Fibroblast of skin of scalp (primary cell): ENCODE results near the gene ADORA3. TPM values are rescaled to one million over a fixed set of nuclear protein-coding genes. Genes with fewer than 3 reads are reported as not detected.
"Not testable (repeated sequence)": the region's sequence is repeated elsewhere in the genome, so short reads cannot be mapped to it uniquely, and the experiment has no call there.

Experiments used
- DNase-seq: peaks from one replicate; pipeline ENCODE4 v3.0.0-alpha.2; 2013
- polyA plus RNA-seq, 2 experiments: library from polyadenylated mRNA; unstranded; fragments of 120-200 nt; gene quantifications; one replicate each; pipeline ENCODE4 v1.2.1, GENCODE V29; 2013; ENCODE audit not compliant: insufficient read length in 2 of 2

The ADORA3 gene
- not detected for polyA plus RNA-seq (2013, experiment 1 of 2; ENCODE audit: insufficient read length)
- not detected for polyA plus RNA-seq (2013, experiment 2 of 2; ENCODE audit: insufficient read length)

GRCh38 chr1:111503585-111504060 lies at the start of gene ADORA3, which contains the start of gene TMIGD3:
Gene ADORA3, minus strand, starts transcription at chr1:111503633. Its CDS starts 279 bp downstream, at chr1:111503354.
Gene TMIGD3, minus strand, starts transcription at chr1:111503633. Its CDS starts 279 bp downstream, at chr1:111503354.
- no peak for DNase-seq

- peak; percentile 81 for DNase-seq
These were observed 49.8 kb upstream of the ADORA3 start for GRCh38 chr1:111553196-111553595.

- DNase-seq = no peak
These were observed 49.2 kb upstream of the ADORA3 start for GRCh38 chr1:111552587-111552986.

GRCh38 chr1:111551623-111552411 lies 48.4 kb upstream of the ADORA3 start:
- DNase-seq = no peak

GRCh38 chr1:111547786-111548185 lies 44.4 kb upstream of the ADORA3 start:
- not testable (repeated sequence) for DNase-seq

GRCh38 chr1:111542187-111542586 lies 38.8 kb upstream of the ADORA3 start:
- DNase-seq = no peak

GRCh38 chr1:111541721-111542120 lies 38.3 kb upstream of the ADORA3 start:
- peak; percentile 38 for DNase-seq

- no peak for DNase-seq
These were observed 37.5 kb upstream of the ADORA3 start for GRCh38 chr1:111540928-111541327.

GRCh38 chr1:111538343-111539025 lies 35.1 kb upstream of the ADORA3 start:
- DNase-seq = peak; percentile 63

GRCh38 chr1:111535256-111536191 lies 32.1 kb upstream of the ADORA3 start:
- DNase-seq = no peak

- DNase-seq = no peak
These were observed 16.6 kb upstream of the ADORA3 start for GRCh38 chr1:111520053-111520452.

GRCh38 chr1:111517469-111518225 lies 14.2 kb upstream of the ADORA3 start:
- DNase-seq = no peak

GRCh38 chr1:111516005-111516535 lies 12.6 kb upstream of the ADORA3 start:
- peak; percentile 44 for DNase-seq

- DNase-seq = no peak
These were observed 12.0 kb upstream of the ADORA3 start for GRCh38 chr1:111515291-111516004.

- DNase-seq = no peak
These were observed 10.1 kb upstream of the ADORA3 start for GRCh38 chr1:111513410-111514020.

- DNase-seq = no peak
These were observed 9.5 kb upstream of the ADORA3 start for GRCh38 chr1:111512931-111513330.

- DNase-seq = no peak
These were observed 8.9 kb upstream of the ADORA3 start for GRCh38 chr1:111512132-111512889.

GRCh38 chr1:111511370-111511769 lies 7.9 kb upstream of the ADORA3 start:
- no peak for DNase-seq

GRCh38 chr1:111509997-111510375 lies 6.6 kb upstream of the ADORA3 start:
- DNase-seq = no peak
